ENCODE measurements around the gene TRIM75.

DNA sequence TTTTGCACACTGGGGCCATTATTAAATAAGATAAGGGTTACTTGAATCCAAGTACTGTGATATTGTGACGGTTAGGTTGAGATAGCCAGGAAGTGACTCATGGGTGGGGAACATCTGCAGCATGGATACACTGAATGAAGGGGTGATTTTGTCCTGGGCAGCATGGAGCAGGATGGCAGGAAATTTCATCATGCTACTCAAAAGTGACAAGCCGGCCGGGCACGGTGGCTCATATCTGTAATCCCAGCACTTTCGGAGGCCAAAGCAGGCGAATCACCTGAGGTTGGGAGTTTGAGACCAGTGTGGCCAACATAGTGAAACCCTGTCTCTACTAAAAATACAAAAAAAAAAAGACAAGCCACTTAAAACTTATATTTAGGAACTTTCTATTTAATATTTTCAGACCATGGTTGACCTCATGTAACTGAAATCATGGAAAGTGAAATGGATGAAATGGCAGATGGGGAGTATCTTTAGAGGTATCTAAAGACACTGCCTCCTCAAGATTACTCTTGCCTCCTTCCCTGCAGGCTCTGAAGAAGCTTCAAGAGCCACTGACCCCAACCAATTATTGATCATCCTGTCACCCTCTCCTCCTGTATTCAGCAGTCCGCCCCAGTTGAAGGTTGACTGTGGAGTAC is 25.8 kb upstream of the TRIM75 start:
- TF ChIP-seq, protein P1, sequence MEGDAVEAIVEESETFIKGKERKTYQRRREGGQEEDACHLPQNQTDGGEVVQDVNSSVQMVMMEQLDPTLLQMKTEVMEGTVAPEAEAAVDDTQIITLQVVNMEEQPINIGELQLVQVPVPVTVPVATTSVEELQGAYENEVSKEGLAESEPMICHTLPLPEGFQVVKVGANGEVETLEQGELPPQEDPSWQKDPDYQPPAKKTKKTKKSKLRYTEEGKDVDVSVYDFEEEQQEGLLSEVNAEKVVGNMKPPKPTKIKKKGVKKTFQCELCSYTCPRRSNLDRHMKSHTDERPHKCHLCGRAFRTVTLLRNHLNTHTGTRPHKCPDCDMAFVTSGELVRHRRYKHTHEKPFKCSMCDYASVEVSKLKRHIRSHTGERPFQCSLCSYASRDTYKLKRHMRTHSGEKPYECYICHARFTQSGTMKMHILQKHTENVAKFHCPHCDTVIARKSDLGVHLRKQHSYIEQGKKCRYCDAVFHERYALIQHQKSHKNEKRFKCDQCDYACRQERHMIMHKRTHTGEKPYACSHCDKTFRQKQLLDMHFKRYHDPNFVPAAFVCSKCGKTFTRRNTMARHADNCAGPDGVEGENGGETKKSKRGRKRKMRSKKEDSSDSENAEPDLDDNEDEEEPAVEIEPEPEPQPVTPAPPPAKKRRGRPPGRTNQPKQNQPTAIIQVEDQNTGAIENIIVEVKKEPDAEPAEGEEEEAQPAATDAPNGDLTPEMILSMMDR (IDR thresholded peaks at IDR 0.05; ENCODE audit: low read length) = no peak
- TF ChIP-seq EZH2 (IDR thresholded peaks at IDR 0.05; ENCODE audit: borderline replicate concordance, low read length) = no peak

Measured in OCI-LY1 (cell line).